PC-3 (cell line): ENCODE results near the gene SPNS1. TPM values are rescaled to one million over a fixed set of nuclear protein-coding genes. Genes with fewer than 3 reads are reported as not detected.
"Not testable (repeated sequence)": the region's sequence is repeated elsewhere in the genome, so short reads cannot be mapped to it uniquely, and the experiment has no call there.

Experiments
- ATAC-seq: fragments of 200-7000 bp; cut with Tn5 transposase; 2 replicates; pipeline ENCODE4 v1.9.1; 2020; ENCODE audit warnings: mild to moderate bottlenecking, moderate library complexity
- BruUV-seq: library from RNA; stranded (reverse); fragments of 400-500 nt; replicated peaks from 2 replicates; lab custom pipeline; 2021; lab: Mats Ljungman, UMichigan
- CTCF ChIA-PET: fragments of 300-600 bp; sonication (Branson Sonifier 250); formaldehyde crosslinking; loops from one replicate; lab custom pipeline; 2022; ENCODE audit warnings: antibody characterized with exemption; lab: Charles Lee
- POLR2A ChIA-PET: fragments of 300-600 bp; sonication (Branson Sonifier 250); formaldehyde crosslinking; loops from one replicate; lab custom pipeline; 2022; ENCODE audit warnings: antibody characterized with exemption; ENCODE audit not compliant: unreplicated experiment; lab: Charles Lee
- DNase-seq: peaks from one replicate; pipeline ENCODE4 v3.0.0-alpha.2; 2015
- H2AFZ ChIP-seq: fragments of 300-600 bp; sonication (generic); 2 replicates; pipeline ENCODE4 v1.6.0; 2016; ENCODE audit warnings: antibody characterized with exemption, low read length
- H3F3A ChIP-seq: fragments of 300-600 bp; sonication (generic); one replicate; pipeline ENCODE4 v1.6.0; 2017; ENCODE audit warnings: antibody characterized with exemption, low read length, control low read depth, mild to moderate bottlenecking; ENCODE audit not compliant: unreplicated experiment
- H3K27ac ChIP-seq: fragments of 300-600 bp; sonication (generic); 2 replicates; pipeline ENCODE4 v1.5.1; 2016; ENCODE audit warnings: mild to moderate bottlenecking, low read length
- H3K27me3 ChIP-seq: fragments of 300-600 bp; sonication (generic); 2 replicates; pipeline ENCODE4 v1.6.1; 2016; ENCODE audit warnings: low read length, mixed read lengths
- H3K36me3 ChIP-seq: fragments of 300-600 bp; sonication (generic); 2 replicates; pipeline ENCODE4 v1.6.1; 2016; ENCODE audit warnings: low read depth, mixed run types, low read length, mixed read lengths
- H3K4me1 ChIP-seq: fragments of 300-600 bp; sonication (generic); 2 replicates; pipeline ENCODE4 v1.5.1; 2016; ENCODE audit warnings: low read length; ENCODE audit not compliant: insufficient read depth
- H3K4me2 ChIP-seq: fragments of 300-600 bp; sonication (generic); 2 replicates; pipeline ENCODE4 v1.6.0; 2016; ENCODE audit warnings: low read length
- H3K4me3 ChIP-seq: fragments of 300-600 bp; sonication (generic); 2 replicates; pipeline ENCODE4 v1.5.1; 2016; ENCODE audit warnings: mild to moderate bottlenecking, low read length, mixed read lengths
- H3K79me2 ChIP-seq: fragments of 300-600 bp; sonication (generic); 2 replicates; pipeline ENCODE4 v1.6.1; 2017; ENCODE audit warnings: low read length, mixed read lengths
- H3K9ac ChIP-seq: fragments of 300-600 bp; sonication (generic); 2 replicates; pipeline ENCODE4 v1.6.0; 2016; ENCODE audit warnings: mild to moderate bottlenecking, low read length
- H3K9me2 ChIP-seq: fragments of 300-600 bp; sonication (generic); replicated peaks from 2 replicates; pipeline ENCODE4 v1.6.1; 2016; ENCODE audit warnings: mixed run types, low read length, mixed read lengths
- H3K9me3 ChIP-seq: fragments of 300-600 bp; sonication (generic); 2 replicates; pipeline ENCODE4 v1.6.1; 2016; ENCODE audit warnings: low read length, mixed read lengths
- H4K20me1 ChIP-seq: fragments of 300-600 bp; sonication (generic); 2 replicates; pipeline ENCODE4 v1.6.1; 2016; ENCODE audit warnings: low read length, mixed read lengths
- CTCF ChIP-seq: fragments of 300-600 bp; sonication (generic); conservative IDR thresholded peaks from 2 replicates; pipeline ENCODE4 v1.5.1; 2017; ENCODE audit warnings: antibody characterized with exemption, low read depth, mild to moderate bottlenecking, low read length
- EZH2 ChIP-seq: fragments of 300-600 bp; sonication (generic); IDR thresholded peaks from one replicate; pipeline ENCODE4 v1.6.1; 2017; ENCODE audit warnings: antibody characterized with exemption, mild to moderate bottlenecking, low read length; ENCODE audit not compliant: unreplicated experiment
- EZH2phosphoT487 ChIP-seq: fragments of 300-600 bp; sonication (generic); IDR thresholded peaks from 2 replicates; pipeline ENCODE4 v1.6.1; 2018; ENCODE audit warnings: mild to moderate bottlenecking, antibody characterized with exemption, low read length, borderline replicate concordance
- intact Hi-C: fragments of 100-400 bp; cut with micrococcal nuclease; formaldehyde crosslinking; loops from 2 replicates; pipeline ENCODE4 v1.9.0; 2023
- total RNA-seq: library from RNA; depleted of rRNA; stranded (reverse); fragments of >200 nt; gene quantifications from 2 replicates; pipeline ENCODE4 v1.2.3, GENCODE V29; 2014

The SPNS1 gene
- total RNA-seq, 1 experiment from 2014 or later, result 44.8 TPM

GRCh38 chr16:28937222-28937876, 37.2 kb upstream of the SPNS1 start:
- intact Hi-C loops, result no loop called here
- TF ChIP-seq CTCF, result peak; percentile 22; the same call in 1 of the 2 replicates
- TF ChIP-seq EZH2phosphoT487, result no peak
- Histone ChIP-seq H3K27ac (no peak overlapping the region), H3K4me3 (no peak overlapping the region), H2AFZ (no peak overlapping the region), H3K9ac (no peak overlapping the region), H3K27me3 (no peaks in the 10 kb centered on the region), H3K9me2 (no peaks in the 10 kb centered on the region), H3K79me2 (no peaks in the 10 kb centered on the region), H3F3A (no peaks in the 10 kb centered on the region), H3K4me2 (no peak overlapping the region), H3K9me3 (no peaks in the 10 kb centered on the region), H3K36me3 (no peaks in the 10 kb centered on the region), H3K4me1 (no peaks in the 10 kb centered on the region), H4K20me1 (no peaks in the 10 kb centered on the region)
- DNase-seq (no peak), ATAC-seq (no peak)
- ChIA-PET CTCF (no interaction called here), POLR2A (no interaction called here)
- BruUV-seq, result no TSS peak

GRCh38 chr16:28938721-28939120, 35.9 kb upstream of the SPNS1 start:
- DNase-seq (no peak), ATAC-seq (no peak)
- Histone ChIP-seq H3K36me3 (no peaks in the 10 kb centered on the region), H3K9me3 (no peaks in the 10 kb centered on the region), H3K27me3 (no peaks in the 10 kb centered on the region), H4K20me1 (no peaks in the 10 kb centered on the region), H3K4me3 (no peak overlapping the region), H3F3A (no peaks in the 10 kb centered on the region), H3K9me2 (no peaks in the 10 kb centered on the region), H3K27ac (no peak overlapping the region), H2AFZ (no peak overlapping the region), H3K4me1 (no peaks in the 10 kb centered on the region), H3K4me2 (no peak overlapping the region), H3K79me2 (no peaks in the 10 kb centered on the region), H3K9ac (no peak overlapping the region)
- ChIA-PET CTCF (no interaction called here), POLR2A (no interaction called here)
- intact Hi-C loops, result no loop called here
- no peak for TF ChIP-seq EZH2
- no peak for TF ChIP-seq CTCF
- no peak for TF ChIP-seq EZH2phosphoT487
- no TSS peak for BruUV-seq

- intact Hi-C loops, H4K20me1 ChIP-seq, POLR2A ChIA-PET, H3K4me1 ChIP-seq, H3K4me2 ChIP-seq, H3K4me3 ChIP-seq, H3F3A ChIP-seq, H2AFZ ChIP-seq, H3K36me3 ChIP-seq, H3K9me3 ChIP-seq, H3K9me2 ChIP-seq, DNase-seq, H3K27ac ChIP-seq, H3K9ac ChIP-seq, ATAC-seq, H3K27me3 ChIP-seq, H3K79me2 ChIP-seq, BruUV-seq: not testable (repeated sequence)
- CTCF ChIA-PET, result interaction anchor here (0.5 kb wide), 1 partner anchor 111 kb away, joined by 3 read pairs; no protein-coding TSS in a partner anchor
Measured at GRCh38 chr16:28939825-28940224, 34.8 kb upstream of the SPNS1 start.
